ENCODE results near the gene RTL1.
A peak's percentile ranks its signal among the peaks of the same experiment; 100 is the strongest.

RTL1 gene

GRCh38 chr14:100898935-100899883 lies 4.3 kb downstream of the RTL1 start:
- no peak for DNase-seq (ENCODE audit: low read depth)

DNA sequence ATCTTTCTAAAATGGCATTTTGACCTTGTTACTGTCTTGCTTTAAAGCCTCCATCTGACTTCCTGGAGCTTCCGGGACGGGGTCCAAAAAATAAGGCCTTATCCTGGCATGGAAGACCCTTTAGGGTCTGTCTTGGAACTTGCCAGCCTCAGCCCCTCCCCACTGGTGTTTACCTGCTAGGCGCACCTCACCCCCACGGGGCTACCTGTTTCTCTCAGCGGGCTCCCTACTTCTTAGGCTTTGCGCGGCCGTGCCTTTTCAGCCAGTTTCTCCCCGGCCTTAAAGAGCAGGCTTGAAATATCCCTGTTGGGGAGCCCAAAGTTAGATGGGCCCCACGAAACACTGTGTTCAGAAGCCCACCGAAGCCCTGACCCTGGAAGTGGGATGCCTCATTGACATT lies 5.1 kb downstream of the RTL1 start:
- DNase-seq (ENCODE audit: low read depth), result no peak

DNA sequence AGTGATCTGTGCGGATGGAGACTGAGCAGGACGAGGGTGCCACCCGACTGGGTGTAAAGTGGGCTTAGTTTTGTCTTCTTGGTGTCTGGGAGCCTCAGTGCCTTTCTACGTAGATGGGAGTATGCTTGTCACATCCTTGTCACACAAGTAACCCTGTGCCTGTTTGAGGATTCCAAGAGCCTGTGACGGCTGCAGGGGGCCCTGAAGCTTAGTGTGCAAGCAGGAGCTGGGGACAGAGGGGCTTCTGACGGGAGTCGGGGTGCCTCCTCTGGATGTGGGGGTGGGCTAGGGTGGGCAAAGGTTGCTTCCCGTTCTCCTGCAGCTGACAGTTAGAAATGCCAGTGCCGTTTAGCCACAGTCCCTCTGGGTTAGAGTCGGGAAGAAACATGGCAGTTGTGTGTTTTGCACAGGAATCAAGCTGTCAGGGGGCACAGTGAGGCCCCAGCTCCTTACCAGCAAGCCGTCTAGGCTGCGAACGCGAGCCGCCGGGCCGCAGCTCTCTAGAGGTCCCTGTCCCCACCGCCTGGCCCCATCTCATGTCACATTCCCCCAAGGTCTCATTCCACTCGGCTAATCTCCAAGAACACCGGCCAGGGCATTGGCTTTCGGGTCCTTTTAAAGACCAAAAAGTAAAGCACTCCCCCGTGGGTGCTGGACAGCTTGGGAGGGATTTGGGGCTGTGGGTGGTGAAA lies 7.0 kb downstream of the RTL1 start:
- no peak for DNase-seq (ENCODE audit: low read depth)

GRCh38 chr14:100895411-100895810 lies 8.1 kb downstream of the RTL1 start:
- no peak for DNase-seq (ENCODE audit: low read depth)

DNA sequence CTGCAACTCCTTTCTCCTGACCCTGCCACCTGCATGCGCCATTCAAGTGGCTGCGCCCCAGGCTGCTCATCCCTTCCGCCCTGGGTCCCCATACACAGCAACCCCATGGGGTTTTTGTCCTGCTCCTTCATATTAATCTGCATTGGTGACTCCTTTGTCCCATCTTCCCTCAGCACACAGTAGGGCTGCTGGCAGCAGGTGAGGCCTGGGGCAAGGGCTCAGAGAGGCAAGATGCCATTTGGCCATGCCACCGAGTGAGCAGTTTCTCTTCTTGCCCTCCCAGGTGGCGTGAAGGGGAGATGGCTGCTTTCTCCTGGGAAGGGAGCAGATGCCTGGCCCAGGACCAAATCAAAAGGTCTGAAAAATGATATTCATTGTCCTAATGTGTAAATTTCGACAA lies 9.1 kb downstream of the RTL1 start:
- no peak for DNase-seq (ENCODE audit: low read depth)

GRCh38 chr14:100893760-100894159 lies 9.8 kb downstream of the RTL1 start:
- no peak for DNase-seq (ENCODE audit: low read depth)

DNA sequence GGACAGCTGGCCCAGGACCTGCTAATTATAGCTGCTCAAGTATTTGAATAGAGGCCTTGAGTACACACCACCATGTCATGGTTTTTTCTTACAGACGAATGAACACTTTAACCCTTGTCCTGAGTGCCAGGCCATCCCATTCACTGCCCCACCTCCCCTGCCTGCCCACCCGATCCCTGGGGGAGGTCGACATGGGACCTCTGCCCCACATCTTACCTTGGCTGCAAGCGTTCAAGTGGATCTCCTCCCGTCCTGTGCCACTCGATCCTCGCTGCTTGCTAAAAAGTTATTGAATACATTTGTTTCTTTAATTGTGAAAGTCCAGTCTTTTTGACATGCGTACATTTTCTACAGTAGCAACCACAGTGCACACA lies 10.3 kb downstream of the RTL1 start:
- no peak for DNase-seq (ENCODE audit: low read depth)

DNA sequence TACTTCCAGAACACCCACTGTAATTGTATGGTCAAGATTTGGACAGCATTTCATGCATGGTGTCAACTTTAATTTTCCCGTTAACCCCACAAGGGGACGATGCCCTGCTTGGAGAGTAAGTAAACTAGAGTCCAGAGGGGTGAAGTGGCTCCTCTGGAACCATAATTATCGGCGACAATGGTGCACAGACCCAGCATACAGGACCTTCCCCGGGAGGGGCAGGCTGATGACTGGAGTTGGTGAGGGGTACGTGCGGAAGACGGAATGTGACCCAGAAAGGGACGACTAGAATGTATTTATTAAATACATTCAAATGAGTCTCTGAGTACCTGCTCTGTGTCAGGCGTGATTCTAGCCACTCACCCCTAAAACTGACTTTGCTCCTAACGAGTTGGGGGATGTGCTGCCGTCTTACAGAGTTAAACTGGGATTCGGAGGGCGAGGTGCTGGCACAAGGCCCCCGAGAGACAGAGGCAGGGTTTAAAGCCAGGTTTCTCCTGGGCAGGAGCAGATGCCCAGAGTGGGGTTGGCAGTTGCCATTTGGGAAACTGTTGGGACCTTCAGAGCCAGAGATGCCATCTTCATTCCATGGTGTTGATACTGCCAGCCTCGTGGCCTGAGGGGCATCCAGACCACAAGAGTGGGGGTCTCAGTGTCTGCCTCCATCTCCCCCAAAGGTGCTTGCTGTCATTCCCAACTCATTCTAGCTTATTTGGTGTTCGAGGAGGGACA lies 10.9 kb downstream of the RTL1 start:
- no peak for DNase-seq (ENCODE audit: low read depth)

DNA sequence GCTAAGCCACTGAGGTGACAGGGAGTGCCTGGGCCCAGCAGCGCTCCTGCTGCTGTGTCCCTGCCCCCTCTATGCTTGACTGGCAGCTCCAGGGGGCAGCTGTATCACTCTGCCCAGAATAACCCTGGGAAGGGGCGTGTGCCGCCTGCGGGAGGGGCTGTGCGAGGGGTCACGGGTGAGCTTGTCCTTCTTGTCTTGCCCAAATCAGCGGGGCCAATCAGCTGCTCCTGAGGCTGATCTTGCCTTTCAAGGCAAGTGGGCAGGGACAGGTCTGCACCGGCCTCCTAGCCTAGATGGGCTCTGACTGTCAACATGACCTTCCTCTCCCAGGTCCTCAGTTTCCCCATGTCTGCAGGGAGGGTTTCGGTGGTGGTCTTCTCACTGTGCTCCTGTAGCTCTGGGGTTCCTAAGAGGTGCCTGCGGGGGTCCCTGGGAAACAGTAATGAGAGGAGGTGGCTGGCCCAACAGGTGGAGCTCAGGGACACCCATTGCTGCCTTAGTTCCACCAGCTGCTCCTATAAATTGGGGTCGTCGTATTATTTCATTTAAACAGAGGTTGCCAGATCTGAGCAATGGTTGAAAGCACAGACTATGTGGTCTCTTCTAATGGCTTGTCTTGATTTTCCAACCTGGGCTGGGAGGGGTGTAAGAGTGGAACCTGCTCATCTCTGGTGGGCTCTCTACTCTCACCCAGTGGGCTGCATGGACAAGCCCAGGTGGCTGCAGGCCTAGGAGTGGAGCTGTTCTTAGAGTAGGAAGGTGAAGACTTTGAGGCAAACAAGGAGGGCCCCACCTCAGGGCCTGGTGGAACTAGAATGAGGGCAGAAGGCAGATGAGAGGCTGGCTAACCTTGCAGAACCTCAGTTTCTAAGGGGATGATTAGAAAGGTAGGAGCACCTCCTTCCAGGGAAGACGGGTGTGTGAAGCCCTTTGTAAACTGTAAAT lies 11.7 kb downstream of the RTL1 start:
- no peak for DNase-seq (ENCODE audit: low read depth)

GRCh38 chr14:100891051-100891450 lies 12.5 kb downstream of the RTL1 start:
- DNase-seq (ENCODE audit: low read depth), result no peak

GRCh38 chr14:100890061-100890850 lies 13.3 kb downstream of the RTL1 start:
- no peak for DNase-seq (ENCODE audit: low read depth)

GRCh38 chr14:100889641-100890040 lies 13.9 kb downstream of the RTL1 start:
- no peak for DNase-seq (ENCODE audit: low read depth)

- peak; percentile 86 for DNase-seq (ENCODE audit: low read depth)
Measured at GRCh38 chr14:100888789-100889315, 14.7 kb downstream of the RTL1 start.

- DNase-seq (ENCODE audit: low read depth), result peak; percentile 30
Measured at GRCh38 chr14:100887728-100888335, 15.7 kb downstream of the RTL1 start.

- DNase-seq (ENCODE audit: low read depth), result no peak
Measured at GRCh38 chr14:100885617-100886016, 17.9 kb downstream of the RTL1 start.

DNA sequence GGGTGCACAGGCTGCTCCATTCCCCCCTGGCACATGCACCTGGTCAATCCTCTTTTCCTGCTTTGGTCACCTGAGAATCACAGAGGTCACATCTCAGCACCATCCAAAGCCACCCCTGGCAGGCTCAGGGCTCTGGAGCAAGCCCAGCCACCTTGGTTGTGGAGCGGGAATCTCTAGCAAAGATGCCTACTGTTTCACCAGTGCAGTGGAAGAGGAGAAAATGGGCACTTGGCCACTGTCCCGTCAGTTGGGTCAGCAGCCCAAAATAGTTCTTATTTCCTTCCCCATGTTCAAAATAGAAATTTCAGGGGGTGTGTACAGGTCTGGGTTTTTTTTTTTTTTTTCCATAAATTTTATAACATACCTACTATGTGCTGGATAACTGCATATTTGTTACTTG lies 18.3 kb downstream of the RTL1 start:
- no peak for DNase-seq (ENCODE audit: low read depth)

- no peak for DNase-seq (ENCODE audit: low read depth)
Measured at GRCh38 chr14:100884456-100884855, 19.1 kb downstream of the RTL1 start.

GRCh38 chr14:100883789-100884101 lies 19.8 kb downstream of the RTL1 start:
- no peak for DNase-seq (ENCODE audit: low read depth)

DNA sequence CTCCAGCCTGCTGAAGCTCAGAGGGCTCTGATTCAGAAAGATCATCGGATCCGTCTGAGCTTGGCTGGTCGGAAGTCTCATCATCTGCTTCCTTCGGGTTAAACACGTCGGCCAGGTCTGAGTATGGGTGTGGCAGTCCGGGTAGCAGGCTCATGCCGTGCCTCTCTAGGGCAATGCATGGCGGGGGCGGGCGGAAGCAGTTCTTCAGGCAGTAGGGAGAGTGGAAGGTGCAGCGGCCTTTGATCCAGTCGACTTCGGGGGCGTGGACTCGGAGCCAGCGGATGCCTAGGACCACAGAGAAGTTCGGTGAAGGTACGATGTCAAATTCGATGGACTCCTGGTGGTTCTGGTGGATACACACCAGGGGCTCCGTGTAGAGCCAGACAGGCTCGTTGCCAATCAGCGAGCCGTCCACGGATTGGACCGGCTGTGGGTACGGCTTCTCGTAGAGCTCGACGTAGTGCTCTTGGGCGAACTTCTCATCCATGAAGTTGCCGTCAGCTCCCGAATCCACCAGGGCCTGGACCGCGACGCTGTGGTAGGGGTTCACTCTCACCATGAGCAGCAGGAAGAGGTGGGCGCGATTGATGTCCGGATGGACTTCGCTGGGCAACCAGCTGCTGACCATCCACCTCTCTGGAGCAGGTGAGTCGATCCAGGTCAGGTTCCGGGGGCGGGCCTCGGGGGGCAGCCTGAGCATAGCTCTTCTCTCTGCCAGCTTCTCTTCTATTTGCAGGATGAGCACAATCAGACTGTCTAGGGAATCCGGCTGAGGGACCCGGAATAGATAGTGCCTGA lies 20.3 kb downstream of the RTL1 start:
- no peak for DNase-seq (ENCODE audit: low read depth)

Measured in amniotic epithelial cell (primary cell).